ENCODE measurements around the gene PPM1L. TPM values are rescaled to one million over a fixed set of nuclear protein-coding genes. Genes with fewer than 3 reads are reported as not detected.

Gene PPM1L
- total RNA-seq, 1 donor from 2014 or later: 14.2 TPM

- Histone ChIP-seq H3K27me3 (no peaks in the 10 kb centered on the region), H3K4me1 (no peaks in the 10 kb centered on the region), H3K27ac (no peak overlapping the region), H3K36me3 (peaks cover 0 to 13% of the 10 kb centered on the region in 2 donors), H3K9me3 (no peaks in the 10 kb centered on the region), H3K4me3 (no peak overlapping the region)
- DNase-seq (ENCODE audit: extremely low spot score in 2 of 2): no peak
- intact Hi-C loops (cut with DNase I): no loop called here
- TF ChIP-seq CTCF (IDR thresholded peaks at IDR 0.05) (no peak), POLR2A (IDR thresholded peaks at IDR 0.05) (no peak), POLR2AphosphoS5 (IDR thresholded peaks at IDR 0.05; ENCODE audit: insufficient read depth in 1 of 2, low read depth in 1 of 2) (no peak)
These were observed 326.0 kb downstream of the PPM1L start for GRCh38 chr3:161082063-161082462.

GRCh38 chr3:161083131-161083530, 327.1 kb downstream of the PPM1L start:
- Histone ChIP-seq H3K27ac (no peak overlapping the region), H3K4me3 (no peak overlapping the region), H3K4me1 (no peaks in the 10 kb centered on the region), H3K27me3 (no peaks in the 10 kb centered on the region), H3K36me3 (peaks cover 0 to 13% of the 10 kb centered on the region in 2 donors), H3K9me3 (no peaks in the 10 kb centered on the region)
- DNase-seq (ENCODE audit: extremely low spot score in 2 of 2): no peak
- TF ChIP-seq CTCF (IDR thresholded peaks at IDR 0.05): no peak
- TF ChIP-seq POLR2AphosphoS5 (IDR thresholded peaks at IDR 0.05; ENCODE audit: insufficient read depth in 1 of 2, low read depth in 1 of 2): no peak
- no peak for TF ChIP-seq POLR2A (IDR thresholded peaks at IDR 0.05)
- intact Hi-C loops (cut with DNase I): no loop called here

DNA sequence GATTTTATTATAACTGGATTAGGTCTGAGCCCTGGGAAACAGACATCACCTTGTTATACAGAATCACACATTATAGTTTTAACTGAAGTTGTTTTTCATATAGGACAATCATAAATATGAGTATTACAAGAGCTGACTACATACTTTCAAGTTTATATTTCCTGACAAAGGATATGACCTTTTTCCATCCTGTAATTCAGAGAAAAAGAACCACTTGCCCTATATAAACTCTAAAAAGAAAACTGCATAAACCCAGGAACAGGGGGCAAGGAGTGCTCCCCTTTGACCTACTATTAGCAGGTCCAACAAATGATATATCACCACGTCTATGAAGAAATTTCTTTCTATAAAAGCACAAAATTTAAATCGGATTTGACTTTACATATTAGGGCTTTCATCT, 328.2 kb downstream of the PPM1L start:
- intact Hi-C loops (cut with DNase I): no loop called here
- no peak for DNase-seq (ENCODE audit: extremely low spot score in 2 of 2)
- H3K27ac ChIP-seq: no peak overlapping the region
- H3K4me3 ChIP-seq: no peak overlapping the region
- no peak for TF ChIP-seq POLR2A (IDR thresholded peaks at IDR 0.05)
- TF ChIP-seq CTCF (IDR thresholded peaks at IDR 0.05): no peak
- TF ChIP-seq POLR2AphosphoS5 (IDR thresholded peaks at IDR 0.05; ENCODE audit: insufficient read depth in 1 of 2, low read depth in 1 of 2): no peak
- H3K36me3 ChIP-seq: peaks cover 0 to 13% of the 10 kb centered on the region in 2 donors
- no peaks in the 10 kb centered on the region for H3K4me1 ChIP-seq
- H3K9me3 ChIP-seq: no peaks in the 10 kb centered on the region
- no peaks in the 10 kb centered on the region for H3K27me3 ChIP-seq

GRCh38 chr3:161093895-161094294, 337.9 kb downstream of the PPM1L start:
- TF ChIP-seq CTCF (IDR thresholded peaks at IDR 0.05): no peak
- TF ChIP-seq POLR2AphosphoS5 (IDR thresholded peaks at IDR 0.05; ENCODE audit: insufficient read depth in 1 of 2, low read depth in 1 of 2): no peak
- no peak for TF ChIP-seq POLR2A (IDR thresholded peaks at IDR 0.05)
- no peak overlapping the region for H3K4me3 ChIP-seq
- intact Hi-C loops (cut with DNase I): no loop called here
- H3K36me3 ChIP-seq: peaks cover 0 to 8% of the 10 kb centered on the region in 2 donors
- no peak for DNase-seq (ENCODE audit: extremely low spot score in 2 of 2)
- no peaks in the 10 kb centered on the region for H3K4me1 ChIP-seq
- no peak overlapping the region for H3K27ac ChIP-seq
- H3K27me3 ChIP-seq: no peaks in the 10 kb centered on the region
- no peaks in the 10 kb centered on the region for H3K9me3 ChIP-seq

- H3K9me3 ChIP-seq: no peaks in the 10 kb centered on the region
- peaks cover 0 to 4% of the 10 kb centered on the region in 2 donors for H3K36me3 ChIP-seq
- intact Hi-C loops (cut with DNase I): no loop called here
- H3K4me3 ChIP-seq: no peak overlapping the region
- TF ChIP-seq POLR2AphosphoS5 (IDR thresholded peaks at IDR 0.05; ENCODE audit: insufficient read depth in 1 of 2, low read depth in 1 of 2) (no peak), POLR2A (IDR thresholded peaks at IDR 0.05) (no peak), CTCF (IDR thresholded peaks at IDR 0.05) (no peak)
- H3K27ac ChIP-seq: no peak overlapping the region
- no peaks in the 10 kb centered on the region for H3K4me1 ChIP-seq
- DNase-seq (ENCODE audit: extremely low spot score in 2 of 2): no peak
- no peaks in the 10 kb centered on the region for H3K27me3 ChIP-seq
These were observed 340.8 kb downstream of the PPM1L start for GRCh38 chr3:161096771-161097367.

All from vagina (tissue), 2 donors.